ENCODE data around the gene DOCK1. TPM values are rescaled to one million over a fixed set of nuclear protein-coding genes. Genes with fewer than 3 reads are reported as not detected.

The DOCK1 gene
- total RNA-seq, 2 donors from 2014 or later = 46.4 to 49.0 TPM

- no peak for DNase-seq
Measured at GRCh38 chr10:127266431-127266830, 361.2 kb downstream of the DOCK1 start.

GRCh38 chr10:127267442-127267841, 362.2 kb downstream of the DOCK1 start:
- Histone ChIP-seq H3K4me3 (no peak overlapping the region), H3K4me1 (no peaks in the 10 kb centered on the region), H3K9ac (ENCODE audit: low read depth in 2 of 2, low read length in 2 of 2) (no peak overlapping the region), H3K27me3 (no peaks in the 10 kb centered on the region), H3K27ac (no peak overlapping the region), H3K9me3 (no peaks in the 10 kb centered on the region), H3K36me3 (no peaks in the 10 kb centered on the region)
- TF ChIP-seq CTCF (IDR thresholded peaks at IDR 0.05) = no peak
- intact Hi-C loops (cut with DNase I) = no loop called here
- no peak for DNase-seq

More at GRCh38 chr10:127266431-127266830, 361.2 kb downstream of the DOCK1 start:
- H3K27ac ChIP-seq = no peak overlapping the region
- no peak for TF ChIP-seq CTCF (IDR thresholded peaks at IDR 0.05)
- H3K4me3 ChIP-seq = no peak overlapping the region
- no peaks in the 10 kb centered on the region for H3K36me3 ChIP-seq
- H3K9me3 ChIP-seq = no peaks in the 10 kb centered on the region
- no peak overlapping the region for H3K9ac ChIP-seq (ENCODE audit: low read depth in 2 of 2, low read length in 2 of 2)
- intact Hi-C loops (cut with DNase I) = no loop called here
- H3K4me1 ChIP-seq = no peaks in the 10 kb centered on the region
- no peaks in the 10 kb centered on the region for H3K27me3 ChIP-seq

GRCh38 chr10:127272076-127272475, 366.8 kb downstream of the DOCK1 start:
- H3K36me3 ChIP-seq = no peaks in the 10 kb centered on the region
- H3K9ac ChIP-seq (ENCODE audit: low read depth in 2 of 2, low read length in 2 of 2) = no peak overlapping the region
- H3K27ac ChIP-seq = no peak overlapping the region
- no peak for DNase-seq
- no peak for TF ChIP-seq CTCF (IDR thresholded peaks at IDR 0.05)
- no peaks in the 10 kb centered on the region for H3K4me1 ChIP-seq
- H3K27me3 ChIP-seq = no peaks in the 10 kb centered on the region
- H3K4me3 ChIP-seq = no peak overlapping the region
- intact Hi-C loops (cut with DNase I) = no loop called here
- H3K9me3 ChIP-seq = no peaks in the 10 kb centered on the region

- Histone ChIP-seq H3K27me3 (no peaks in the 10 kb centered on the region), H3K27ac (no peak overlapping the region), H3K36me3 (no peaks in the 10 kb centered on the region), H3K9me3 (no peaks in the 10 kb centered on the region), H3K9ac (ENCODE audit: low read depth in 2 of 2, low read length in 2 of 2) (no peak overlapping the region), H3K4me3 (no peak overlapping the region), H3K4me1 (no peaks in the 10 kb centered on the region)
- intact Hi-C loops (cut with DNase I) = no loop called here
- no peak for TF ChIP-seq CTCF (IDR thresholded peaks at IDR 0.05)
- DNase-seq = no peak
Measured at GRCh38 chr10:127275272-127275671, 370.0 kb downstream of the DOCK1 start.

GRCh38 chr10:127275793-127276450, 370.7 kb downstream of the DOCK1 start:
- H3K9me3 ChIP-seq = no peaks in the 10 kb centered on the region
- H3K9ac ChIP-seq (ENCODE audit: low read depth in 2 of 2, low read length in 2 of 2) = no peak overlapping the region
- H3K4me1 ChIP-seq = no peaks in the 10 kb centered on the region
- no peak overlapping the region for H3K4me3 ChIP-seq
- H3K36me3 ChIP-seq = no peaks in the 10 kb centered on the region
- H3K27ac ChIP-seq = no peak overlapping the region
- TF ChIP-seq CTCF (IDR thresholded peaks at IDR 0.05) = no peak
- intact Hi-C loops (cut with DNase I) = no loop called here
- no peaks in the 10 kb centered on the region for H3K27me3 ChIP-seq
- no peak for DNase-seq

Data from colonic mucosa (tissue), 4 donors.